ENCODE results near the gene PAWR.

- TF ChIP-seq EP300 (IDR thresholded peaks at IDR 0.05) (no peak), POLR2AphosphoS5 (IDR thresholded peaks at IDR 0.05) (no peak), POLR2A (IDR thresholded peaks at IDR 0.05) (no peak)
- TF ChIP-seq, protein P1, sequence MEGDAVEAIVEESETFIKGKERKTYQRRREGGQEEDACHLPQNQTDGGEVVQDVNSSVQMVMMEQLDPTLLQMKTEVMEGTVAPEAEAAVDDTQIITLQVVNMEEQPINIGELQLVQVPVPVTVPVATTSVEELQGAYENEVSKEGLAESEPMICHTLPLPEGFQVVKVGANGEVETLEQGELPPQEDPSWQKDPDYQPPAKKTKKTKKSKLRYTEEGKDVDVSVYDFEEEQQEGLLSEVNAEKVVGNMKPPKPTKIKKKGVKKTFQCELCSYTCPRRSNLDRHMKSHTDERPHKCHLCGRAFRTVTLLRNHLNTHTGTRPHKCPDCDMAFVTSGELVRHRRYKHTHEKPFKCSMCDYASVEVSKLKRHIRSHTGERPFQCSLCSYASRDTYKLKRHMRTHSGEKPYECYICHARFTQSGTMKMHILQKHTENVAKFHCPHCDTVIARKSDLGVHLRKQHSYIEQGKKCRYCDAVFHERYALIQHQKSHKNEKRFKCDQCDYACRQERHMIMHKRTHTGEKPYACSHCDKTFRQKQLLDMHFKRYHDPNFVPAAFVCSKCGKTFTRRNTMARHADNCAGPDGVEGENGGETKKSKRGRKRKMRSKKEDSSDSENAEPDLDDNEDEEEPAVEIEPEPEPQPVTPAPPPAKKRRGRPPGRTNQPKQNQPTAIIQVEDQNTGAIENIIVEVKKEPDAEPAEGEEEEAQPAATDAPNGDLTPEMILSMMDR (IDR thresholded peaks at IDR 0.05), result no peak
These were observed 35.7 kb downstream of the PAWR start for GRCh38 chr12:79655036-79655435.
